K562 (cell line): ENCODE measurements around the gene DUS1L. TPM values are rescaled to one million over a fixed set of nuclear protein-coding genes. Genes with fewer than 3 reads are reported as not detected.

Experiments
- CTBP1 ChIP-seq: fragments of 450-650 bp; IDR thresholded peaks from 2 replicates; pipeline ENCODE4 v1.6.1; 2016; ENCODE audit warnings: borderline replicate concordance
- GATAD2B ChIP-seq: fragments of 450-650 bp; IDR thresholded peaks from 2 replicates; pipeline ENCODE4 v1.6.1; 2017; ENCODE audit warnings: mild to moderate bottlenecking, borderline replicate concordance
- HDAC8 ChIP-seq: fragments of 450-650 bp; IDR thresholded peaks from 2 replicates; pipeline ENCODE4 v1.6.1; 2016; ENCODE audit warnings: mild to moderate bottlenecking, missing genetic modification characterization, moderate library complexity, missing compliant biosample characterization
- NR3C1 ChIP-seq: sonication (generic); formaldehyde crosslinking; IDR thresholded peaks from 2 replicates; pipeline ENCODE4 v1.8.1; 2022; ENCODE audit warnings: missing genetic modification reagents
- POLR2A ChIP-seq: fragments of 450-650 bp; conservative IDR thresholded peaks from 2 replicates; pipeline ENCODE4 v1.6.1; 2016
- POLR3G ChIP-seq: IDR thresholded peaks from 2 replicates; pipeline ENCODE4 v1.6.1; 2011; ENCODE audit not compliant: insufficient read length, insufficient replicate concordance; ENCODE audit errors: extremely low read depth
- RBBP5 ChIP-seq: fragments of 200-600 bp; sonication (generic); IDR thresholded peaks from 2 replicates; pipeline ENCODE4 v1.6.1; 2012; ENCODE audit warnings: borderline replicate concordance, mild to moderate bottlenecking, low read length, control low read depth, inconsistent platforms; ENCODE audit not compliant: insufficient read depth, poor library complexity, severe bottlenecking
- TAL1 ChIP-seq: fragments of 450-650 bp; IDR thresholded peaks from 2 replicates; pipeline ENCODE4 v1.6.1; 2016; ENCODE audit warnings: mild to moderate bottlenecking
- ZBTB1 ChIP-seq: sonication (generic); formaldehyde crosslinking; IDR thresholded peaks from 2 replicates; pipeline ENCODE4 v1.8.1; 2023; ENCODE audit warnings: missing genetic modification reagents, low read depth, mild to moderate bottlenecking, borderline replicate concordance
- ZNF12 ChIP-seq: sonication (generic); formaldehyde crosslinking; IDR thresholded peaks from 2 replicates; pipeline ENCODE4 v1.4.0; 2020; ENCODE audit warnings: mild to moderate bottlenecking, missing genetic modification reagents
- ZNF354B ChIP-seq: fragments of 250-450 bp; sonication (Bioruptor Pico); IDR thresholded peaks from 2 replicates; pipeline ENCODE4 v1.4.0; 2020
- polyA plus RNA-seq, 8 experiments: library from polyadenylated mRNA; depleted of rRNA in 4 of 8; stranded (reverse) in 5 of 8; unstranded in 3 of 8; fragments of >200 nt; fragmentation: Nextera tagmentation in 2 of 8; fragmentation: Illumina TruSeq in 1 of 8; extraction: Ambion mirVana in 2 of 8; extraction: Trizol in 1 of 8; gene quantifications; 2 replicates each; pipeline versions ENCODE4 v1.2.1 to v1.2.3, GENCODE V29; 2011 to 2014; ENCODE audit warnings: inconsistent platforms in 1 of 8, missing spikeins in 1 of 8
- total RNA-seq, 7 experiments: library from RNA; depleted of rRNA in 6 of 7; stranded (reverse); fragments of >200 nt in 6 of 7; fragmentation: Illumina TruSeq in 2 of 7; extraction: Trizol in 2 of 7; gene quantifications; 2 replicates each; pipeline versions ENCODE4 v1.2.1 to v1.2.3, GENCODE V29; 2011 to 2021; ENCODE audit warnings: low replicate concordance in 1 of 7
- TF ChIP-seq, protein P1 (sequence below): sonication (generic); formaldehyde crosslinking; IDR thresholded peaks from 2 replicates; pipeline ENCODE4 v1.8.0; 2022; ENCODE audit warnings: mild to moderate bottlenecking, missing genetic modification reagents, borderline replicate concordance
- TF ChIP-seq, protein P2 (sequence below): sonication (generic); formaldehyde crosslinking; IDR thresholded peaks from 2 replicates; pipeline ENCODE4 v1.5.0; 2020; ENCODE audit warnings: missing genetic modification reagents
- TF ChIP-seq, protein P3 (sequence below): sonication (generic); formaldehyde crosslinking; IDR thresholded peaks from 2 replicates; pipeline ENCODE4 v1.8.1; 2023; ENCODE audit warnings: mild to moderate bottlenecking, missing genetic modification reagents
- TF ChIP-seq, protein P4 (sequence below): sonication (generic); formaldehyde crosslinking; IDR thresholded peaks from 2 replicates; pipeline ENCODE4 v1.8.0; 2022; ENCODE audit warnings: missing genetic modification reagents, mild to moderate bottlenecking, moderate library complexity, borderline replicate concordance
- TF ChIP-seq, protein P5 (sequence below): sonication (generic); formaldehyde crosslinking; IDR thresholded peaks from 2 replicates; pipeline ENCODE4 v1.8.1; 2023; ENCODE audit warnings: mild to moderate bottlenecking, missing genetic modification reagents, moderate library complexity
- TF ChIP-seq, protein P6 (sequence below): fragments of 250-450 bp; sonication (Bioruptor Pico); IDR thresholded peaks from 2 replicates; pipeline ENCODE4 v1.5.0; 2021; ENCODE audit warnings: mild to moderate bottlenecking, borderline replicate concordance

The DUS1L gene
- total and polyA plus RNA-seq, 9 of the 15 experiments (the other 6 are each of a cell fraction or from before 2014, with no cell fraction given), result 7.8 to 210 (median 83.9) TPM

DNA sequence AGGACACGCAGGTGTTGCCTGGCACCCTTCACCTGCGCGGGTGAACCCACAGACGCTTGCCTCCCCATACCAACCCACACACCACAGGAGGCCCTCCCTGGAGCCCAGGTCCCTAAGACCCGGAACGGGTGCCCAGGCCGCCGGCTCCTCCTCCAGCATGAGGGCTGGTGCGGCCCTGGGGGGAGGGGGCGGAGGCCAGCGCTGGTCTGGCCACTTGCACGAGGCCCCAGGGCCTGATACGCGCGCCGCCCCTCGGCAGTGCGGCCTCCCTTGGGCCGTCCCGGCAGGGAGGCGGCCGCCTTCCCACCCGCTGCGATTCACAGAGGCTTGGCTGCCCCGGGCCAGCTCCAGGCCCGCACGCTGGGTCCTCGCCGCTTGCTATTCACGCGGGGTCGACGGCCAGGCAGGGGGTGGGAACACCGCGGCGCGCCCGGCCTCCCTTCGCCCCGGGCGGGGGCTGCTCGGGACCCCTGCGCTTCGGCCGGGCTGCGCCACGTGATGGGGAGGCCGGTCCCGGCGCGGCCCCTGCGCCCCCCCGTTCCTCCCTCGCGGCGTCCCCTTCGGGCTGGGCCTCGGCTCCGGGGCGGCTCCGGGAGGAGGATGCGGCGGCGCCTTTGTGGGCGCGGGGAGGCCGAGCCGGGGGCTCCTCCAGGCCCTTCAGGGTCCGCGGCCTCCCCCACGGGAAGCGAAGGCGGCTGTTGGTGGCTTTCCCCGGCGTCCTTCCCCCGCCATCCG is 31.7 kb upstream of the DUS1L start (continued):
- TF ChIP-seq, protein P1, sequence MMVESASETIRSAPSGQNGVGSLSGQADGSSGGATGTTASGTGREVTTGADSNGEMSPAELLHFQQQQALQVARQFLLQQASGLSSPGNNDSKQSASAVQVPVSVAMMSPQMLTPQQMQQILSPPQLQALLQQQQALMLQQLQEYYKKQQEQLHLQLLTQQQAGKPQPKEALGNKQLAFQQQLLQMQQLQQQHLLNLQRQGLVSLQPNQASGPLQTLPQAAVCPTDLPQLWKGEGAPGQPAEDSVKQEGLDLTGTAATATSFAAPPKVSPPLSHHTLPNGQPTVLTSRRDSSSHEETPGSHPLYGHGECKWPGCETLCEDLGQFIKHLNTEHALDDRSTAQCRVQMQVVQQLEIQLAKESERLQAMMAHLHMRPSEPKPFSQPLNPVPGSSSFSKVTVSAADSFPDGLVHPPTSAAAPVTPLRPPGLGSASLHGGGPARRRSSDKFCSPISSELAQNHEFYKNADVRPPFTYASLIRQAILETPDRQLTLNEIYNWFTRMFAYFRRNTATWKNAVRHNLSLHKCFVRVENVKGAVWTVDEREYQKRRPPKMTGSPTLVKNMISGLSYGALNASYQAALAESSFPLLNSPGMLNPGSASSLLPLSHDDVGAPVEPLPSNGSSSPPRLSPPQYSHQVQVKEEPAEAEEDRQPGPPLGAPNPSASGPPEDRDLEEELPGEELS, result peak; percentile 59; the same call in 1 of the 2 replicates
- no peak for TF ChIP-seq ZNF12
- TF ChIP-seq, protein P2, sequence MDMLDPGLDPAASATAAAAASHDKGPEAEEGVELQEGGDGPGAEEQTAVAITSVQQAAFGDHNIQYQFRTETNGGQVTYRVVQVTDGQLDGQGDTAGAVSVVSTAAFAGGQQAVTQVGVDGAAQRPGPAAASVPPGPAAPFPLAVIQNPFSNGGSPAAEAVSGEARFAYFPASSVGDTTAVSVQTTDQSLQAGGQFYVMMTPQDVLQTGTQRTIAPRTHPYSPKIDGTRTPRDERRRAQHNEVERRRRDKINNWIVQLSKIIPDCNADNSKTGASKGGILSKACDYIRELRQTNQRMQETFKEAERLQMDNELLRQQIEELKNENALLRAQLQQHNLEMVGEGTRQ (CRISPR knock-in tag), result 0 out of 2 replicates have a peak, but pooled peaks have one; percentile 14
- no peak for TF ChIP-seq TAL1
- peak; percentile 75 for TF ChIP-seq RBBP5
- TF ChIP-seq NR3C1 (CRISPR knock-in tag), result peak; percentile 71; the same call in 1 of the 2 replicates
- TF ChIP-seq HDAC8 (tag), result no peak
- TF ChIP-seq CTBP1, result peak; percentile 59; the same call in 1 of the 2 replicates
- peak; percentile 20; the same call in 1 of the 2 replicates for TF ChIP-seq ZBTB1 (CRISPR knock-in tag)
- TF ChIP-seq, protein P3, sequence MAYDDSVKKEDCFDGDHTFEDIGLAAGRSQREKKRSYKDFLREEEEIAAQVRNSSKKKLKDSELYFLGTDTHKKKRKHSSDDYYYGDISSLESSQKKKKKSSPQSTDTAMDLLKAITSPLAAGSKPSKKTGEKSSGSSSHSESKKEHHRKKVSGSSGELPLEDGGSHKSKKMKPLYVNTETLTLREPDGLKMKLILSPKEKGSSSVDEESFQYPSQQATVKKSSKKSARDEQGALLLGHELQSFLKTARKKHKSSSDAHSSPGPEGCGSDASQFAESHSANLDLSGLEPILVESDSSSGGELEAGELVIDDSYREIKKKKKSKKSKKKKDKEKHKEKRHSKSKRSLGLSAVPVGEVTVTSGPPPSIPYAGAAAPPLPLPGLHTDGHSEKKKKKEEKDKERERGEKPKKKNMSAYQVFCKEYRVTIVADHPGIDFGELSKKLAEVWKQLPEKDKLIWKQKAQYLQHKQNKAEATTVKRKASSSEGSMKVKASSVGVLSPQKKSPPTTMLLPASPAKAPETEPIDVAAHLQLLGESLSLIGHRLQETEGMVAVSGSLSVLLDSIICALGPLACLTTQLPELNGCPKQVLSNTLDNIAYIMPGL (CRISPR knock-in tag), result 0 out of 2 replicates have a peak, but pooled peaks have one; percentile 43
- TF ChIP-seq, protein P4, sequence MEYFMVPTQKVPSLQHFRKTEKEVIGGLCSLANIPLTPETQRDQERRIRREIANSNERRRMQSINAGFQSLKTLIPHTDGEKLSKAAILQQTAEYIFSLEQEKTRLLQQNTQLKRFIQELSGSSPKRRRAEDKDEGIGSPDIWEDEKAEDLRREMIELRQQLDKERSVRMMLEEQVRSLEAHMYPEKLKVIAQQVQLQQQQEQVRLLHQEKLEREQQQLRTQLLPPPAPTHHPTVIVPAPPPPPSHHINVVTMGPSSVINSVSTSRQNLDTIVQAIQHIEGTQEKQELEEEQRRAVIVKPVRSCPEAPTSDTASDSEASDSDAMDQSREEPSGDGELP (CRISPR knock-in tag), result peak; percentile 58; the same call in 1 of the 2 replicates
- TF ChIP-seq POLR2A, result 0 out of 2 replicates have a peak, but pooled peaks have one; percentile 1
- TF ChIP-seq POLR3G, result no peak
- TF ChIP-seq ZNF354B (CRISPR knock-in tag), result no peak
- peak; percentile 51; the same call in 1 of the 2 replicates for TF ChIP-seq GATAD2B
- TF ChIP-seq, protein P5, sequence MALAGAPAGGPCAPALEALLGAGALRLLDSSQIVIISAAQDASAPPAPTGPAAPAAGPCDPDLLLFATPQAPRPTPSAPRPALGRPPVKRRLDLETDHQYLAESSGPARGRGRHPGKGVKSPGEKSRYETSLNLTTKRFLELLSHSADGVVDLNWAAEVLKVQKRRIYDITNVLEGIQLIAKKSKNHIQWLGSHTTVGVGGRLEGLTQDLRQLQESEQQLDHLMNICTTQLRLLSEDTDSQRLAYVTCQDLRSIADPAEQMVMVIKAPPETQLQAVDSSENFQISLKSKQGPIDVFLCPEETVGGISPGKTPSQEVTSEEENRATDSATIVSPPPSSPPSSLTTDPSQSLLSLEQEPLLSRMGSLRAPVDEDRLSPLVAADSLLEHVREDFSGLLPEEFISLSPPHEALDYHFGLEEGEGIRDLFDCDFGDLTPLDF, result no peak; the same call in 1 of the 2 replicates
- TF ChIP-seq, protein P6, sequence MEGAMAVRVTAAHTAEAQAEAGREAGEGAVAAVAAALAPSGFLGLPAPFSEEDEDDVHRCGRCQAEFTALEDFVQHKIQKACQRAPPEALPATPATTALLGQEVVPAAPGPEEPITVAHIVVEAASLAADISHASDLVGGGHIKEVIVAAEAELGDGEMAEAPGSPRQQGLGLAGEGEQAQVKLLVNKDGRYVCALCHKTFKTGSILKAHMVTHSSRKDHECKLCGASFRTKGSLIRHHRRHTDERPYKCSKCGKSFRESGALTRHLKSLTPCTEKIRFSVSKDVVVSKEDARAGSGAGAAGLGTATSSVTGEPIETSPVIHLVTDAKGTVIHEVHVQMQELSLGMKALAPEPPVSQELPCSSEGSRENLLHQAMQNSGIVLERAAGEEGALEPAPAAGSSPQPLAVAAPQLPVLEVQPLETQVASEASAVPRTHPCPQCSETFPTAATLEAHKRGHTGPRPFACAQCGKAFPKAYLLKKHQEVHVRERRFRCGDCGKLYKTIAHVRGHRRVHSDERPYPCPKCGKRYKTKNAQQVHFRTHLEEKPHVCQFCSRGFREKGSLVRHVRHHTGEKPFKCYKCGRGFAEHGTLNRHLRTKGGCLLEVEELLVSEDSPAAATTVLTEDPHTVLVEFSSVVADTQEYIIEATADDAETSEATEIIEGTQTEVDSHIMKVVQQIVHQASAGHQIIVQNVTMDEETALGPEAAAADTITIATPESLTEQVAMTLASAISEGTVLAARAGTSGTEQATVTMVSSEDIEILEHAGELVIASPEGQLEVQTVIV (CRISPR knock-in tag), result no peak
